Renal cortex interstitium (tissue), 11 donors: ENCODE data around the gene LY6G6D. TPM values are rescaled to one million over a fixed set of nuclear protein-coding genes. Genes with fewer than 3 reads are reported as not detected.

ENCODE experiments used
- DNase-seq, 11 donors: peaks; one replicate each; pipeline ENCODE4 v3.0.0-alpha.2; 2013; ENCODE audit warnings: low read depth in 9 of 11, low spot score in 4 of 11; ENCODE audit errors: extremely low read depth in 1 of 11
- polyA plus RNA-seq, 3 donors: library from polyadenylated mRNA; unstranded; fragments of 120-200 nt; gene quantifications; one replicate each; pipeline ENCODE4 v1.2.1, GENCODE V29; 2013; ENCODE audit not compliant: insufficient read length in 3 of 3

Gene LY6G6D
- polyA plus RNA-seq, 3 donors = 0.20 TPM; not detected in 2

GRCh38 chr6:31712296-31712695, 2.9 kb upstream of the LY6G6D start:
- DNase-seq = no peak

DNA sequence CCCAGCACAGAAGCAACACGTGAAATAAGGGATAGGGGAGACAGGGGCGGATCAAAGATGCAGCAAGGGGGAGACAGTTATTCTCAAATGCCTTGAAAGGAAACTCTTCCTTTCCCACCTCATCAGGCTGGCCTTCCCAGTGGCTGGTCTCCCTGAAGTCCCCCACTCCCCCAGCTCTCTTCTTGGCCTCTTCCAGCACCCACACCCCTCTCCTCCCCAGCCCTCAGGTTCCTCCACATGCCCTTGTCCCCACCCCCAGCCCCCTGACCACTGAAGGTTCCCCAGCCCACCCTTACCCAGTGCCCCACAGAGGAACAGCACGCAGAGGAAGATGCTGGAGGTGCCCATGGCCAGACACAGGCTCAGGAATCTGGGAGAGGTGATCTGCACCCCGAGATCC, 1.7 kb upstream of the LY6G6D start:
- DNase-seq = no peak

- no peak for DNase-seq
These were observed 1.0 kb upstream of the LY6G6D start for GRCh38 chr6:31713991-31714684.

GRCh38 chr6:31717499-31718222, 2.5 kb downstream of the LY6G6D start:
- no peak for DNase-seq

- DNase-seq = no peak
These were observed 3.1 kb downstream of the LY6G6D start for GRCh38 chr6:31718265-31718664.

- DNase-seq = no peak
These were observed 3.9 kb downstream of the LY6G6D start for GRCh38 chr6:31719001-31719400.

GRCh38 chr6:31720196-31720770, 5.1 kb downstream of the LY6G6D start:
- DNase-seq = no peak

DNA sequence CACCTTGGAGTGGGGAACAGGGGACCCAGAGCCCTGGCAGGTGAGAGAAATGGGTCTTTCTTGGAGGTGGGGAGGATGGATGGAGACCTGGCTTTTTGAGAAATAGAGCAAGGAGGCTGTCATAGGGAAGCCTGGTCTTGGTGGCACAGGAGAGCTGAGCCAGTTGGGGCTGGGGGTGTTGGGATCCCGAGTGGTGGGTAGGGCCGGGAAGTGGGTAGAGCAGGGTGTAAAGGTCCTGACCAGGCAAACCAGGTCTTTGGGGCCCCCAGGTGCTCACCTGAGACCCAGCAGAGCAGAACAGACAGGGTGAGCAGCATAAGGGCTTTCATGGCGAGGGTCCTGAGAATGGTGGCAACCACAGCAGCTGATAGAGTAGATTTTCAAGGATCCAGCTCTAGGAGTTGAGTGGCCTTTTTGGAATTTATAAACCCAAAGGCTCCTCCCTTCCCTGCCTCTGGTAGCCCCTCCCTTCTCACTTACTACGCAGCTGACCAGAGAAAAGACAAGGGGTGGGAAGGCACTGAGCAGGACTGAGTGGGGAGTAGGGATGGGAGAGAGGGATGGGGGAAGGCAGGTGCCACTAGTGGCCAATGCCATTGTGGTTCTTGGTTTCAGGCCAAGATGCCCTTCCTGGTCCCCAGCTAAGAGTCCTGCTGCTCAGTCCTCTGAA, 6.3 kb downstream of the LY6G6D start, which contains the start of gene LY6G6C:
Gene LY6G6C (minus strand): TSS at position 396 of the 670 bp plus-strand sequence. CDS start 67 bp downstream, at position 329.
- no peak for DNase-seq

- DNase-seq = no peak
These were observed 7.0 kb downstream of the LY6G6D start for GRCh38 chr6:31722173-31722572.

DNA sequence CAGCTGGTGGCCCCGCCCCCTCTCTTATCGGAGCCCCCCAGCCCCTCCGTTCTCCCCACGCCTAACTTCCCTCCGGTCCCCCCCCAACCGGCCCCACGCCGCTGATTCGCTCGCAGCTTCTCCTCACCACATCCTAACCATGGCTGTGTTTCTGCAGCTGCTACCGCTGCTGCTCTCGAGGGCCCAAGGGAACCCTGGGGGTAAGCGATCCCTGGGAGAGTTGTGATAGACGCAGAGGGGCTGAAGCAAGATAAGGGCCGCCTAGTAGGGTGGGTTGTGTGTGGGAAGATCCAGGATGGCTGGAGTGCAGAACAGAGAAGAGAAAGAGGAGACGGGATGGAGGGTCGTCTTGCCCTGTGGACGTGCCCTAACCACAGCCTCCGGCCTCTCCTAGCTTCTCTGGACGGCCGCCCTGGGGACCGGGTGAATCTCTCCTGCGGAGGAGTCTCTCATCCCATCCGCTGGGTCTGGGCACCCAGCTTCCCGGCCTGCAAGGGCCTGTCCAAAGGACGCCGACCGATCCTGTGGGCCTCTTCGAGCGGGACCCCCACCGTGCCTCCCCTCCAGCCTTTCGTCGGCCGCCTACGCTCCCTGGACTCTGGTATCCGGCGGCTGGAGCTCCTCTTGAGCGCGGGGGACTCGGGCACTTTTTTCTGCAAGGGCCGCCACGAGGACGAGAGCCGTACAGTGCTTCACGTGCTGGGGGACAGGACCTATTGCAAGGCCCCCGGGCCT, 8.3 kb downstream of the LY6G6D start, which contains the start of gene MPIG6B:
Gene MPIG6B (plus strand): TSS at position 129 of the 735 bp plus-strand sequence. CDS start 11 bp downstream, at position 140.
- DNase-seq = no peak

- DNase-seq = no peak
These were observed 9.0 kb downstream of the LY6G6D start for GRCh38 chr6:31723980-31724691.

DNA sequence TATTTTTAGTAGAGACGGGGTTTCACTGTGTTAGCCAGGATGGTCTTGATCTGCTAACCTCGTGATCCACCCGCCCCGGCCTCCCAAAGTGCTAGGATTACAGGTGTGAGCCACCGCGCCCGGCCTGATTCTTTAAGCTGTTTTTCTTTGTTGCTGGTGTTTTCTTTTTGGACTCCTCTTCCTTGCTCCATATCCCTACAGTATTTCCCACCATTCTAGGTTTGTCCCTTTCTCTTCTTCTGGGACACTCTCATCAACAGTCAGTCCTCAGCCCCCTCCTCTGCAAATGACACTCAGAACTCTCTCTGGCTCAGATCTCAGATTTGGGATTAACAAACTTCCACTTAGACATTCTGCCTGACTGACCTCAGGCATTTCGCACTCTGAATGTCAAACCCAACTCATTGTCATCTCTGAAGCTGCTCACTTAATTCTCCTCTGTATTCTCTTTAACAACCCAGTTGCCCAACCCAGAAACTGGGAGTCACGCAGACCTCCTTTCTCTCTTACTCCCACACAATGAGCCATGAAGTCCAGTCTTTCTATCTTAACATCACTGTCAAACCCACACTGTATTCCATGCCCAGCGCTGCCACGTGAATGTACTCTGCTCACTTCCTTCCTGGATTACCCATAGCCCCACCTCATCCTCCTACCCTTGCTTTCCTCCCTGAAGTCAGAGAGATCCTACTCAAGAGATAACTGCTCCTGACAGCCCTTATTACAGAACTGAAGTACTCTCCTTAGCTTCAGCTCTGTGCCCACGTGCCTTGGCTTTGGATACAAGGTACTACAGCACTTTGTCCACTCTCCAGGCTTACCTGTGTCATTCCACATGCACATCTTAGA, 10.6 kb downstream of the LY6G6D start:
- DNase-seq = no peak

DNA sequence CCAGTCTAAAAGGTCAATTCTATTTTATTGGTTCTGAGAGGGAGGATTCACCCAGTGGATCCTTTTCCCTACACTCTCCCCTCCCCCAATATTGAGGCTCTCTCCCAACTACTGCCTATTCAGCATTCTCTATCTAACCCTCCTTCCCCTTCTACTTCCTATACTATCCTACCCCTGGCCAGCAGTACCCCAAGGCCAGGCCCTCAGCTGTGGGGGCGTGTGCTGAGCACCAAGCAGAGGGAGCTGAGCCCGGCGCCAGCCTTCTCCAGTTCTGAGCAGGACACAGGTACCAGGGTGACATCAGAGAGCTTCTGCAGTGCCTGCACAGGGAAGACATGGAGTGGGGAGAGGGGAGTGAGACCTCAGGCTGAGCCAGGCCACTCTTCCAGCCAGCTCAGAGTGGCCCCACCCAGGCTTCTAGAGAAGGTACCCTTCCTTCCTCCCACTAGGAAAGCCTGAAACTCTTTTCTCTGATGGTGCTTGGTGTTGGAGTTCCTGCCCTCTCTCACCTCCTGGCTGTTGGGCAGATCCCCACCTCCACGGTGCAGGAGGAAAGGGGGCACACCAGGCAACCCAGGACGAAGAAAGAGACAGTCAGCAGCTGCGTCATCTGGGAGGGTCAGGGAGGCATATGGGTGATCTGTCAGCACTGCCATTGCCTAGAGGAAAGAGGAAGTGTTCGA, 12.0 kb downstream of the LY6G6D start:
- DNase-seq = no peak

DNA sequence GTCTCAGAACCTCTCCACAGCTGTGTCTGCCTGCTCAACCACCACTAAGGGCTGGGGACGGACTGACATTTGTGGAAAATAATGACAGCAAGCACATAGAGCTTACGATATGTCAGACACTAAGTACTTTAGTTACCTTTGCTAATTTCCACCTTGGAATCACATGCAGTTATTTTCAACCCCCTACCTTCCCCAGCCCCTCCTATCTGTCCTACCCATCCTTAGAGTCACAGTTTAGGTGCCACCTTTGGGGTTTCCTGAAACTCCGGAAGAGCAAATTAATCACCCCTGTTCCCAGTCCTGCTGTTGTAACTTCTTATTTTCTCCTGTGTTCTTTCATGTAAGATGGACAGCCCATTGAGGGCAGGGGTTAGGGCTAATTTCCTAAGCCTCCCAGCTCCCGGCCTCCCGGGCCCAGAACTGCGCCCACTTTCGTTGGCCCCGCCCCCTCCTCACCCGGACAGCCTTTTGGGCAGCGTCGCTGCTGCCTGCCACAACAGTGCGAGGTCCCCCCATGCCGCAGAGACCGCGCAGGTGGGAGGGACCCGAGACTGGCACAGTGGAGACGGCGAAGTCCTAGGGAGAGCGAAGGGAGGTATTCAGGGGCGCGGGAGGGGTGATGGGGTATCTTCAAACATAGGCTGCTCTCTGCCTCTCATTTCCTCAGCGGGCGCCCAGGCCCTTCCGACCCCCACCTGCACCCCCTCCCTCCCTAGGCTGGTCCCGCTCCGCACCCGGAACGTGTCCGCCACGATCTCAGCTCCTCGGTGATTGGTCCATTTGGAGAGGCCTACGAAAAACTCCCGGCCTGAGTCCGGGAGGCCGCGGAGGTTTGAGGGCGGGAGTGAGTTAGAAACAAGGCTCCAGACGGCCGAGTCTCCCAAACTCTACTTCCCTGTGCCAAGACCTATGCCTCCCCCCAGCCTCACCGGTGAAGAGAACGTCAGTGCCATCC, 12.8 kb downstream of the LY6G6D start:
- no peak for DNase-seq

DNA sequence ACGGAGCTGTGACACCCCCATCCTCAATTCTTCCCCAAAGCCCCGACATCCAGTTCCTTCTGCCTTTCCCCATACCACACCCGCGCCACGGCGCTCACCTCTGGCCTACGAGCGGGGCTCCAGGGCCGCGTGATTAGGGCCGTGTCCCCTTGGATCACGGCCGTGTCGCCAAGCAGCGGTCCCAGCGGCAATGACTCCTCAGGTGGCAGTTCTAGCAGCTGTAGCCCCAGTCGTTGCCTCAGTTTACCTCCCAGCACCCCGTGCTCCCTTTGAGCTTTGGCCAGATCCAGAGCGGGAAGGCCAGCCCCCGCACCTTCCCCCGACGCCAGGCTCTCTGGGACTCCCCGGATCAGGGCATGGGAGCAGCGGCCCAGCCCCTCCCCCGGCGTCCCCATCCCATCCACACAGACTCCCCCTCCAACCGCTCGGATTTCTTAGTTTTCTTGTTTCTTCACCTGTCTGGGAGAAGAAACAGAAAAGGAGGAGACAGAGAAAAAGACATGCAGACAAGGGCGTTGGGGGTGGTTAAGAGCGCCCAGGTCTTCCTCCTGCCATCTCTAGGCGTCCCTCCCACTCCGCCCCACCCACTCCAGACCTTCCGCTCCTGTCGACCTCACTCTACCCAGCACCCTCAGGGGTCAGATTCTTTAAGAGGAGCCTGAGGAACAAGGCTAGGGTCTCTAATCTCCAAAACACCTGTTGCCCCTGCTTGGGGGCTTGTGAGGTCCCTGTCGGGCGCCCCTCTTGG, 13.8 kb downstream of the LY6G6D start, which contains the start of gene DDAH2:
Gene DDAH2 (minus strand): TSS at position 533 of the 748 bp plus-strand sequence. CDS start 138 bp downstream, at position 395.
- no peak for DNase-seq
